ENCODE data around the gene TRHDE. TPM values are rescaled to one million over a fixed set of nuclear protein-coding genes. Genes with fewer than 3 reads are reported as not detected.

Gene TRHDE
- total and polyA plus RNA-seq, 2 donors from 2014 or later = 1.6 to 18.6 TPM

DNA sequence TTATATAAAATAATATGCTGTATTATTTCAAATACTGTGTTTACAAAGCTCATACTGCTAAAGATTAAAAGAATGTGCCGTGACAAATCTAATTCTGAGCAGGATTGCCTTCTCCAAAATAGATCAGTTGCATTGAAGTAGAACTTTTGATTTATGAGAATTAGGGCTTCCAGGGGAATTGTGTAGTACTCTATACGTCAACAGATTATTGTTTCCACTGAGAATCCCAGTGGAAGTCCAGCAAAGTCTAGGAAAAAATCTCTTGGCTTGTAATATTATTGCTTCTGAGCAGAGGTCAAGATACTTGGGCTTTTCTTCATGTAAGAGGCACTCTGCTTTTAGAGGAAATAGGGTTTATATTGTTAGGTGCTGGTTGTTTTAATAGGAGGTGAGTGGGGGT lies 133.9 kb downstream of the TRHDE start:
- Histone ChIP-seq H3K9me3 (ENCODE audit: control insufficient read depth in 2 of 3, insufficient read depth in 1 of 3, low read length in 3 of 3) (no peaks in the 10 kb centered on the region), H3K4me3 (ENCODE audit: low read length in 3 of 3) (no peak overlapping the region), H3K9ac (ENCODE audit: low read length in 3 of 3) (no peak overlapping the region), H3K4me1 (ENCODE audit: control insufficient read depth in 2 of 3, insufficient read depth in 2 of 3, low read depth in 1 of 3, low read length in 3 of 3) (no peaks in the 10 kb centered on the region), H3K27me3 (ENCODE audit: control insufficient read depth, insufficient read depth, low read length) (no peaks in the 10 kb centered on the region), H3K36me3 (ENCODE audit: control insufficient read depth in 2 of 3, insufficient read depth in 3 of 3, low read length in 3 of 3) (no peaks in the 10 kb centered on the region), H3K27ac (ENCODE audit: low read depth in 2 of 2, low read length in 2 of 2) (no peak overlapping the region)
- peak in 1 of 5 donors; percentile 22 for DNase-seq
- TF ChIP-seq, protein P1, sequence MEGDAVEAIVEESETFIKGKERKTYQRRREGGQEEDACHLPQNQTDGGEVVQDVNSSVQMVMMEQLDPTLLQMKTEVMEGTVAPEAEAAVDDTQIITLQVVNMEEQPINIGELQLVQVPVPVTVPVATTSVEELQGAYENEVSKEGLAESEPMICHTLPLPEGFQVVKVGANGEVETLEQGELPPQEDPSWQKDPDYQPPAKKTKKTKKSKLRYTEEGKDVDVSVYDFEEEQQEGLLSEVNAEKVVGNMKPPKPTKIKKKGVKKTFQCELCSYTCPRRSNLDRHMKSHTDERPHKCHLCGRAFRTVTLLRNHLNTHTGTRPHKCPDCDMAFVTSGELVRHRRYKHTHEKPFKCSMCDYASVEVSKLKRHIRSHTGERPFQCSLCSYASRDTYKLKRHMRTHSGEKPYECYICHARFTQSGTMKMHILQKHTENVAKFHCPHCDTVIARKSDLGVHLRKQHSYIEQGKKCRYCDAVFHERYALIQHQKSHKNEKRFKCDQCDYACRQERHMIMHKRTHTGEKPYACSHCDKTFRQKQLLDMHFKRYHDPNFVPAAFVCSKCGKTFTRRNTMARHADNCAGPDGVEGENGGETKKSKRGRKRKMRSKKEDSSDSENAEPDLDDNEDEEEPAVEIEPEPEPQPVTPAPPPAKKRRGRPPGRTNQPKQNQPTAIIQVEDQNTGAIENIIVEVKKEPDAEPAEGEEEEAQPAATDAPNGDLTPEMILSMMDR (IDR thresholded peaks at IDR 0.05; ENCODE audit: borderline replicate concordance, extremely low read depth, insufficient read depth) = no peak
- no peak for FAIRE-seq
- intact Hi-C loops (cut with DNase I) = no loop called here

DNA sequence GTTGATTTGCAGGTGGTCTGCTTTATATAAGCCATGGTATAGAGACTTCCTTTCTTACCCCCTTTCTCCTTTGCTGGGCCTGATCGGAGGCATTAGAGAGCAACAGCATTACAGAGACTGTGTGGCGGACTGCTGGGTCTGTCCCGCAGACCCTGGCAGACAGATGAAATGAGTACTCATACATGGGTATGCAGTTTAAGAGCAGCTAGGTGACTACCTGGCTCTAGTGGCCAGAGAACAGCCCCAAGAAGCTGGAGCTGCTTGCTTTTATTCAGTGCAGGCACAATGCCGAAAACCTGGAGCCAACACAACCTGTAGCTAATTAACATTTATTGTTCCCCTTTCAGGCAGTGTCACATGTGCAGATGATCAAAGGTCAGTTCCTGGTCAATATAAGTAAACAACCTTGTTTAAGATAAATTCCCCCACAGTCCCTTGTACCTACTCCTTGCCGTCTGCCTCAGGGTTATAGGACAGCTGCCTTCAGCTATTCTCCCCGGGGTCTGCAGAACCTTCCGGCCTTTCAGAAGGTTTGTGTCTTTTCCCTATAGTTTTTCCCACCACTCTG lies 160.0 kb downstream of the TRHDE start:
- peak overlapping the region in 1 of 2 donors; percentile 27 for H3K27ac ChIP-seq (ENCODE audit: low read depth in 2 of 2, low read length in 2 of 2)
- TF ChIP-seq, protein P1 (IDR thresholded peaks at IDR 0.05; ENCODE audit: borderline replicate concordance, extremely low read depth, insufficient read depth) = no peak

DNA sequence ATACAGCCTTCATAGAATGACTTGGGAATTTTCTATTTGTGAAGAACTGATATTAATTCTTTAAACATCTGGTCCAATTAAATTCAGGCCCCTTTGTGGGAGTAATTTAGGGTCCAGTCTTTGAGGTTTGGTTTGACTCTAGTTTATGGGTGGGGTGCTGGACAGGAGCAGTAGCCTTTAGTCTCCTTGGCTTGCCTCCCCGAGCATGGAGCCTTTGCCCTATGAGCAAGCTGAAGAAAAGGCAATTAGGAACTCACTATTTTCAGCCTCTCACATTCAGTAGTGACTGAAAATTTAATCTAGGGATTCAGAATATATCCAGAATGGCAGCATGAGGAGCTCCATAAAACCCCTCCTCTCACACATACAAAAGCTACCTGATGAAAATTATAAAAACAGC lies 161.1 kb downstream of the TRHDE start:
- no peaks in the 10 kb centered on the region for H3K36me3 ChIP-seq (ENCODE audit: control insufficient read depth in 2 of 3, insufficient read depth in 3 of 3, low read length in 3 of 3)
- DNase-seq (no peak), FAIRE-seq (no peak)
- H3K4me1 ChIP-seq (ENCODE audit: control insufficient read depth in 2 of 3, insufficient read depth in 2 of 3, low read depth in 1 of 3, low read length in 3 of 3) = no peaks in the 10 kb centered on the region
- no peaks in the 10 kb centered on the region for H3K27me3 ChIP-seq (ENCODE audit: control insufficient read depth, insufficient read depth, low read length)
- H3K9me3 ChIP-seq (ENCODE audit: control insufficient read depth in 2 of 3, insufficient read depth in 1 of 3, low read length in 3 of 3) = no peaks in the 10 kb centered on the region
- no peak overlapping the region for H3K9ac ChIP-seq (ENCODE audit: low read length in 3 of 3)
- H3K4me3 ChIP-seq (ENCODE audit: low read length in 3 of 3) = peak overlapping the region in 2 of 3 donors; percentile 3 to 26
- intact Hi-C loops (cut with DNase I) = no loop called here
- TF ChIP-seq, protein P1 (IDR thresholded peaks at IDR 0.05; ENCODE audit: borderline replicate concordance, extremely low read depth, insufficient read depth) = no peak
- H3K27ac ChIP-seq (ENCODE audit: low read depth in 2 of 2, low read length in 2 of 2) = no peak overlapping the region

More for the DNA sequence above, 160.0 kb downstream of the TRHDE start:
- H3K9me3 ChIP-seq (ENCODE audit: control insufficient read depth in 2 of 3, insufficient read depth in 1 of 3, low read length in 3 of 3) = no peaks in the 10 kb centered on the region
- H3K9ac ChIP-seq (ENCODE audit: low read length in 3 of 3) = no peak overlapping the region
- FAIRE-seq (no peak), DNase-seq (no peak)
- intact Hi-C loops (cut with DNase I) = no loop called here
- H3K4me1 ChIP-seq (ENCODE audit: control insufficient read depth in 2 of 3, insufficient read depth in 2 of 3, low read depth in 1 of 3, low read length in 3 of 3) = no peaks in the 10 kb centered on the region
- H3K4me3 ChIP-seq (ENCODE audit: low read length in 3 of 3) = peak overlapping the region in 1 of 3 donors; percentile 23
- H3K27me3 ChIP-seq (ENCODE audit: control insufficient read depth, insufficient read depth, low read length) = no peaks in the 10 kb centered on the region
- H3K36me3 ChIP-seq (ENCODE audit: control insufficient read depth in 2 of 3, insufficient read depth in 3 of 3, low read length in 3 of 3) = no peaks in the 10 kb centered on the region

DNA sequence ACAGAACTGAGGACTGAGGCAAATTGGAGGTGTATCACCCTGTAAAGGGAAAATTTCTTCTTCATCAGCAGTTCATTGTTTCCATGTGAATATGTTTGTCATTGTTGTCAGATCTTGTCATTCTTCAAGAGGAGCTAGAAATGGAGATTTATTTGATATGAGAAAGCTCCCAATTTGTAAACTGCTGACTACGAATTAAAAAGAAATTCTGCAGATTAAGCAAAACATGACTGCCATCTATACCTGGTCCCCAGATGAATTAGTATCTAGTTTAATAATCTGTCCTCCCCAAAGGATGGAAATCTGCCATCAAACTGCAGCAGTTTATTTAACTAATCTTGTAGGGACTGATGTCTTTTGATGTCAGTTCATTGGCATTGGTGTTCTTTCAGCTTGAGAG lies 162.8 kb downstream of the TRHDE start:
- Histone ChIP-seq H3K36me3 (ENCODE audit: control insufficient read depth in 2 of 3, insufficient read depth in 3 of 3, low read length in 3 of 3) (no peaks in the 10 kb centered on the region), H3K9ac (ENCODE audit: low read length in 3 of 3) (no peak overlapping the region), H3K4me1 (ENCODE audit: control insufficient read depth in 2 of 3, insufficient read depth in 2 of 3, low read depth in 1 of 3, low read length in 3 of 3) (no peaks in the 10 kb centered on the region), H3K4me3 (ENCODE audit: low read length in 3 of 3) (no peak overlapping the region), H3K9me3 (ENCODE audit: control insufficient read depth in 2 of 3, insufficient read depth in 1 of 3, low read length in 3 of 3) (no peaks in the 10 kb centered on the region), H3K27ac (ENCODE audit: low read depth in 2 of 2, low read length in 2 of 2) (no peak overlapping the region), H3K27me3 (ENCODE audit: control insufficient read depth, insufficient read depth, low read length) (no peaks in the 10 kb centered on the region)
- TF ChIP-seq, protein P1 (IDR thresholded peaks at IDR 0.05; ENCODE audit: borderline replicate concordance, extremely low read depth, insufficient read depth) = no peak
- intact Hi-C loops (cut with DNase I) = no loop called here
- DNase-seq = no peak
- no peak for FAIRE-seq
